ENCODE data around the gene CLASP1.
"Not testable (repeated sequence)": the region's sequence is repeated elsewhere in the genome, so short reads cannot be mapped to it uniquely, and the experiment has no call there.

CLASP1 gene

DNA sequence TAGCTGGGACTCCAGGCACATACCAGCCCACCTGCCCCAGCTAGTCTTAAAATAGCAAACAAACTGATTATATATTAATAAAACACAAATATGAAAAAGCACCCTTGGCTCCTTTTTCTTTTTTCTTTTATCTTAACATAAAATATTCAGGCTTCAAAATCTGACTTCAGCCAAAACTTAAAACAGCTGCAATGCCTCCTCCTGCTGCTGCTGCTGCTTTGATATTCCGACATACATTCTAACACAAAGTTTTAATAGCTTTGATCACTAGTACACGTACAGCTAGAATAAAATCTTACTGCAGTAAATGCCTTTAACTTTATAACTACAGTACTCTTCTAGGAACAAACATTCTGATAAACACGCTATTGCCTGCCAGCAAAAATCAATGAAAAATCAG, 190.0 kb downstream of the CLASP1 start:
- H3K4me3 ChIP-seq (ENCODE audit: low read length): no peak overlapping the region

DNA sequence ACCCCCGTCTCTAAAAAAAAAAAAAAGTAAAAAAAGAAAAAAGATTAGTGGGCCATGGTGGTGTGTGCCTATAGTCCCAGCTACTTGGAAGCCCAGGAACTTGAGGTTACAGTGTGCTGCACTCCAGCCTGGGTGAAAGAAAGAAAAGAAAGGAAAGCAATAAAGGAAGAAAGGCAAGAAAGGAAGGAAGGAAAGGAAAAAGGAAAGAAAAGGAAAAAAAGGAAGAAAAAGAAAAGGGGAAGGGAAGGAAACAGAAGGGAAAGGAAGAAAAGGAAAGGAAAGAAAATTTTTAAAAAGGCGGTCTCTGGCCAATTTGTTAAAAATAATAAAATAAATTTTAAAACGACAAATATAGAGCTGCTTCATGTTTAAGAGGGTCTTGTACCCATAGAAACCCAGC, 192.9 kb downstream of the CLASP1 start:
- no peak for DNase-seq (ENCODE audit: low read depth, low spot score)
- no peak overlapping the region for H3K4me3 ChIP-seq (ENCODE audit: low read length)

More for the DNA sequence above, 190.0 kb downstream of the CLASP1 start:
- DNase-seq (ENCODE audit: low read depth, low spot score): no peak

DNA sequence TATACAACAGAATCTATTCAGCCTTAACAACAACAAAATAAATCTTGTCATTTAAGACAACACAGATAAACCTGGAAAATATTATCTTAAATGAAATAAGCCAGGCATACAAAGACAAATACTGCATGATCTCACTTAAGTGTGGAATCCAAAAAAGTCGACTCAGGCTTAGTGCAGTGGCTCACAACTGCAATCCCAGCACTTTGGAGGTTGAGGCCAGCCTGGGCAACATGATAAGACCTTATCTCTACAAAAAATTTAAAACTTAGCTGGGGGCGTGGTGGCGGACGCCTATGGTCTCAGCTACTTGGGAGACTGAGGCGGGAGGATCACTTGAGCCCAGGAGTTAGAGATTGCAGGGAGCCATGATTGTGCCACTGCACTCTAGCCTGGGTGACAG, 193.8 kb downstream of the CLASP1 start:
- DNase-seq (ENCODE audit: low read depth, low spot score): no peak
- no peak overlapping the region for H3K4me3 ChIP-seq (ENCODE audit: low read length)

DNA sequence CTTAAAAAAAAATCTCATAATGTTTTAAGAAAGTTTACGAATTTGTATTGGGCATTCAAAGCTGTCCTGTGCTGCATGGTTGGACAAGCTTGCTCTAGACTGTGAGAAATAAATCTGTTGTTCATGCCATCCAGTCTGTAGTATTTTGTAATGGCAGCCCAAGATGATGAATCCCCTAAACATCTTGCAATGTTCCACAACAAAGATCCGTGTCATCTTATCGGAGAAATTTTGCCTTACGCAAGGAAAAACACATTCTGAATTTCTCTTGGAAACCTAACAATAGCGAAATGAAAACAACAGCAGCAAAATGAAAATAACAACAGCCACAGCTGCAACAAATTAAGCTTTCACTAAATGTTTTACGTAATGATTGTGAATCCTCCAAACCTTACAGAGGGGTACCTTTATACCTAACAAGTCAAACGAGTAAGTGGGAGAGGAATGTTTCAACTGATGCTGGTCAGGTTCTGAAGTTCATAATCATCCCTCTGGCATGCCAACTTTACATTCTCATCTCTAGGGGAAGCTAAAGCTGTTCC, 194.6 kb downstream of the CLASP1 start:
- DNase-seq (ENCODE audit: low read depth, low spot score): no peak
- H3K4me3 ChIP-seq (ENCODE audit: low read length): no peak overlapping the region

DNA sequence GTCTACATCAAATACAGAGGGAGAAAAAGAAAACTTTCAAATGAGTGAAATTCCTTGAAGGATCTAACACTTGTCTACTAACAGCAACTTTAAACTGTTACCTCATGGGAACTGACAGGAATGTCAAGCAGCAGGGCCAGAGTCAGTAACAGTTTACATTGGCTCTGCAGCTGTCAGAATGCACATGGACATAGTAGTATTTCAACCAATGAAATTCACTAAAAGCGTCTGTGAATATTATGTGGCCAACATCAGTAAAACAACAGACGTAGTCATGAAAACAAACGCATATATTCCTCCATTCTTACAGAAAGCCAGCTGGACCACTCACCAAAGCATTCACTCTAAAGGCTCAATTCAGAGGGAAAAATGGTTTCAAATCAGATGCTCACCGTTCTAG, 197.9 kb downstream of the CLASP1 start:
- no peak for DNase-seq (ENCODE audit: low read depth, low spot score)
- H3K4me3 ChIP-seq (ENCODE audit: low read length): no peak overlapping the region

DNA sequence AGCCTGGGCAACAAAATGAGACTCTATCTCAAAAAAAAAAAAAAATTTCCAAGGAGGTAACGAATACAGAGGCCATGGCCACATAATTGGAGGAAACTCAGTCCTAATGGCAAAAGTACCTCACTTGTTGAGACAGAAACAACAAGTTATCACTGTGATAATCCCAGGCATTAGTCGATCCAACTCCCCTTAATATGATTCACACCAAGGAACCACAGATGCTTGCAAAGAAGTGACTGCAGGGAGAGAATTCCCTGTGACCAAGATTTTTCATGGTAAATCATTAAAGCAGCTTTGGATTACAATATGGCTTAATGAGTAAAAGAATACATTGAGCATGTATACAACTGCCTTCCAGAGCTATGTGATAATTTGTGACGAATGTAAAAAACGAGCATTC, 199.0 kb downstream of the CLASP1 start:
- H3K4me3 ChIP-seq (ENCODE audit: low read length): no peak overlapping the region
- DNase-seq (ENCODE audit: low read depth, low spot score): no peak

DNA sequence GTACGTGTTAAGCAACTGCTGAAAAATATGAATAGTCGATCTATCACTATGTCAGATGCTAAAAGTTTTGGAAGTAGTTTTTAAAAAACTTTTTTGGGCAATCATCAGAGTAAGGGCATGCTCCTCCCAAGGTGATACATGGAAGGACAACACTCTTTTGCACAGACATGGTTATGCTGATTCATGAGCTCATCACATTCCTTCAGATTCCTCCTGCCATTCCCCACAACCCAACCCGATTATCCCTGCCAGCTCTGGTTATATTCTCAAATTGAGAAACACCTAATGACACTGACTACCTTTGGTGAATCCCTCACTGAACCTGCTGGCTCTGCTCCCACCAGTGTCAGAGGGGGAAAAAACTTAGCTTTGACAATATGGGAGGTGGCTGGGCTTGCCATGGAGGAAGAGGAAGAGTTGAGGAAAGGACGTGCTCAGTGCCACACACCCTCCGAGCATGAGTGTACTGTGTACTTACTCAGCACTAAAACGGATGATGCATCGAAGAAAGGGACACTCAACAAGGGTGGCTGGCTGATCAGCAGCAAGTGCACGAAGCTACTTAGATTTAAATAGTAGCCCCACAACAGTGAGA, 202.5 kb downstream of the CLASP1 start:
- no peak overlapping the region for H3K4me3 ChIP-seq (ENCODE audit: low read length)
- no peak for DNase-seq (ENCODE audit: low read depth, low spot score)

DNA sequence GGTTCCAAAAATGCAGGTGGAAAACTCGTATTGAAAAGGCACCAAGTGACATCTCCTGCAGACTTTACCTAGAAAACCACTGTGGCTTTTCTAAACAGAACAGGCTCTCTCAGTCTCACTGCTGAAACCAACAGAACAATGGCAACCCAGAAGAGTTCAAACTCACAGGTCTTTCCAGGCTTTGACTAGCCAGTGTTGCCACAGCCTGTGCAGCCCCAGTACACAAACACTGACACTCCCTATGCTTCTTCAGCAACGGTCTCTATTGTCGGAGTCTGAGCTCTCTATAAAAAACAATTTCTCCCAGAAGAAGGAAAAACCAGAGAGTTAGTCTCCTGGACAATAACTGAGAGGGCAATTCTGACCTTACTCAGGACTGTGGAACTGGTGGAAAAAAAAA, 206.4 kb downstream of the CLASP1 start:
- DNase-seq (ENCODE audit: low read depth, low spot score): no peak
- no peak overlapping the region for H3K4me3 ChIP-seq (ENCODE audit: low read length)

DNA sequence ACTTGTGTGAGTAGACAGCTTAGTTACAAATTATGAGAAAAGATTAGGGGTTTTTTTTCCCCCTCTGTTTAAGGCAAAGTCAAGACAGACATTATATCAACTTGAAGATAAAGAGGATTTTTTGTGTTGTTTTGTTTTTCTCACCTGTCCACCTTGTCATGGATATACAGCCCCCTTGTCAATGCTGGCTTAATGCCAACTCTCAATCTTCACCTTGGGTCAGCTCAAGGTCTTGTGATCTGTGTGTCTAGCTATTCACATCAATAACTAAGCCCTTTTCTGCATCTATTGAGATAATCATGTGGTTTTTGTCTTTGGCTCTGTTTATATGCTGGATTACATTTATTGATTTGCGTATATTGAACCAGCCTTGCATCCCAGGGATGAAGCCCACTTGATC, 211.0 kb downstream of the CLASP1 start:
- H3K4me3 ChIP-seq (ENCODE audit: low read length); DNase-seq (ENCODE audit: low read depth, low spot score): not testable (repeated sequence)

DNA sequence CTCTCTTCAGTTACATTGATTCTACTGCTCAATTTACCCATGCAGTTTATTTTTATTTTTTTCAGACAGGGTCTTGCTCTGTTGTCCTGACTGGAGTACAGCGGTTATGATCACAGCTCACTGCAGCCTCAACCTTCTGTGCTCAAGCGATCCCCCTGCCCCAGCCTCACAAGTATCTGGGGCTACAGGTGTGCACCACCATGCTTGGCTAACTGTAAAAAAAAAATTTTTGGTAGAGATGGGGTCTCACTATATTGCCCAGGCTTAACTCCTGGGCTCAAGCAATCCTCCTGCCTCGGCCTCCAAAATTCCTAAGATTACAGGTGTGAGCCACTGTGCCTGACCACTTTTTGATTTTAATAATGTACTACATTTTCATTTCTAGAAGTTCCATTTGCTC, 212.3 kb downstream of the CLASP1 start:
- no peak for DNase-seq (ENCODE audit: low read depth, low spot score)
- no peak overlapping the region for H3K4me3 ChIP-seq (ENCODE audit: low read length)

DNA sequence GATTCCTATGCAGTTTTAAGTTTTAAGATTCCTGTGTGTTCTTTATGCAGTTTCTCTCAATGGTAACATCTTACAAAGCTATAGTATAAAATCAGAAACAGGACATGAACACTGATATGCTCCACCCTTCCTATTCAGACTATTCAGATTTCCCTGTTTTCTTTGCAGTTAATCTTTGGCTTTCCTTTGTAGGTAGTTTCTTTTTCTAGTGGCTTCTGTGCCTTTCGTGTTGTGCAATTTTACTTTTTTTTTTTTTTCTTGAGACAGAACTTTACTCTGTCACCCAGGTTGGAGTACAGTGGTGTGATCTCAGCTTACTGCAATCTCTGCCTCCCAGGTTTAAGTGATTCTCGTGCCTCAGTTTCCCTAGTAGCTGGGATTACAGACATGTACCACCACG, 213.5 kb downstream of the CLASP1 start:
- DNase-seq (ENCODE audit: low read depth, low spot score): no peak
- H3K4me3 ChIP-seq (ENCODE audit: low read length): no peak overlapping the region

DNA sequence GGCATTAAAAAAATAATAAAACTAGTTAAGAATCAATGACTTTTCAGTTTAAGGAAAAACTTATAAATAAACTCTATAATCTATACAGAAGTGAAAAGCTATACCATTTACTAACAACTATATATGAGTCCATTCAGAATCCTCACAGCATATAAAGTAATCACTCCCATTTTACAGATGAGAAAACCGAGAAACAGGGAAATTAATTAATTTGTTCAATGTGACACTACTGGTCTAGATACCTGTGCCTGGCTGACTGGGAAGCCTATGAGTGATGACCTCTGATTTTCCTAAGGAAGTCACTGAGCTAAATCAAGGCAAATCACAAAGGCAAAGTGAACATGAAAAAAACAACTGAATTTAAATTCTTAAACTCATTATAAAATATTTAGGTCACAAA, 218.0 kb downstream of the CLASP1 start:
- DNase-seq (ENCODE audit: low read depth, low spot score): no peak

DNA sequence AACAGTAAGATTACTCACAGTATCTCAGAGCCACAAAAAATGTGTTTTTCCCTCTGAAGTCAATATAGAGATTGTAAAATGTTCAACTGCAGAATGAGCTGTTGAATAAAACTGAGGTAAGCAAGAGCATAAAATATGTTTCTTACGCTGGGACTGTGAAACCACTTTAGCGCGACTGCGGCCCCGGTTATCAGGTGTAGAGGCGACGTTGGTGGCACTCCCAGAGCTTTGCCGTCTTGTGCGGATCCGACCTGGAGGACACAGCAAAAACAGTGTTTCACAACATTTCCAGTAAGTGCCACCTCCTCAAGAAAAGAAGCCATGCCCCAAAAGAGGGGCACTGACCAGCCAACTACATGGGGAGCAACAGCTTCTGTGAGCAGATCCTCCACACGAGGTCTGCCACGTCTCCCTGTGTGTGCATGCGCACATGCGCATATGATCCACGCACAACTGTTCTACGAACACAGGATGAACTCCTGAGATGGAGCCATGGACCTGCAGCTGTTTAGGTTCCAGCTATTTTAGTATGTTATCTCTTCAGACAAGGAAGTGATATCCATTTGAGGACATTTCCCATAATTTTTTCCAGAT, 219.2 kb downstream of the CLASP1 start:
- H3K4me3 ChIP-seq (ENCODE audit: low read length): no peak overlapping the region
- DNase-seq (ENCODE audit: low read depth, low spot score): no peak

More for the DNA sequence above, 218.0 kb downstream of the CLASP1 start:
- H3K4me3 ChIP-seq (ENCODE audit: low read length): no peak overlapping the region

DNA sequence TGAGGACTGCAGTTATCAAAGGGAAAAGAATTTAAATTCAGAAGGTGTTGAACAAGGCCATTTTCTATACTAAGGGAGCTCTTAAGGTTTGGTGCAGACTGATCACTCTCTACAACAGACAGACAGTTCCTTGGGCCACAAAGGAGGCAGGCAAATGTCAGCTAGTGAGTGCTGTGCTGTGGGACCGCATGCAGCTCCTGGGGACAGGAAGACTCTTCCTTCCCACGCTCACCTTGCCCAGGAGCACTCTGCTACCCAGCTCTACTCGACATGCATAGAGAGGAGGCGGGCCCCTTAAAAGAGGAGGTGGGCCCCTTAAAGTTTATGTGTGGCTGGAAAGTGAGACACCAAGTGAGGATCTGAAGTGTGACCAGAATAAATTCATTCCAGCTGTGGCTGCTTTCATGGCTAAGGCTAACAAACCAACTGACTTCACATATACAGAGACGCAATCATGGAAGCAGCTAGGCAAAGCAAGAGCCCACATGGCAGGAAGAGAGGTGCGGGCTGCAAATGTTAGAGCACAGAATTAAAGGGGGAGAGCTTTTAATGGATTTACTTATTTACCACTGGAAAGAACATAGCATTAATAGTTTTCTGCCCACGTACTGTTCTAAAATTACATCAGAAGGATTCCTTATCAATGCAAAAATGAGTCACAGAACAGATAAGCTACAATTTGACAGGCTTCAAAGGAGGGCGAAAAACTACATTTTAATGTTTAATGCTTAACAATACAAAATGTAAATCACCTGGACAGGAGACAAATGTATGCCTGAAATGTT, 220.0 kb downstream of the CLASP1 start:
- H3K4me3 ChIP-seq (ENCODE audit: low read length): no peak overlapping the region
- DNase-seq (ENCODE audit: low read depth, low spot score): no peak

DNA sequence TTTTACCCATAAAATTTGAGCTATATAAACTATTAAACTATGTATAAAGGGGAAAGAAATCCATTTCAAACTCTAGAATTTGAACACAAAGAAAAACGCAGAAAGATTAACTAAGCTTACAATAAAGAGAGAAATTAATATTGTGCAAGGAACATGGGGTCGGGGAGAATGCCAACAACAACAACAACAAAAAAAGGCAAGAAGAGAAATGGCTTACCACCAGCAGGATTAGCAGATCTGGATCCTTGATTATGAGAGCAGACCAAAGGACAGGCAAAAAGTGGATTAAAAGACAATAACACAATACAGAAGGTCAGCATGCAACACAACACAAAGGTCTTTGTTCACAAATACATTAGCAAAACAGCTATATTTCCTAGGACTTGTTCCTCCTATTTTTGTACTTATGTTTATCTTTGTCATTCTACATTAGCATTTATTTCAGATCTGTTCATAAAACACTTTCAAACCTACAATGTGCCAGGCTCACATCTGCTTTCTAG, 222.0 kb downstream of the CLASP1 start:
- H3K4me3 ChIP-seq (ENCODE audit: low read length): no peak overlapping the region
- DNase-seq (ENCODE audit: low read depth, low spot score): no peak

DNA sequence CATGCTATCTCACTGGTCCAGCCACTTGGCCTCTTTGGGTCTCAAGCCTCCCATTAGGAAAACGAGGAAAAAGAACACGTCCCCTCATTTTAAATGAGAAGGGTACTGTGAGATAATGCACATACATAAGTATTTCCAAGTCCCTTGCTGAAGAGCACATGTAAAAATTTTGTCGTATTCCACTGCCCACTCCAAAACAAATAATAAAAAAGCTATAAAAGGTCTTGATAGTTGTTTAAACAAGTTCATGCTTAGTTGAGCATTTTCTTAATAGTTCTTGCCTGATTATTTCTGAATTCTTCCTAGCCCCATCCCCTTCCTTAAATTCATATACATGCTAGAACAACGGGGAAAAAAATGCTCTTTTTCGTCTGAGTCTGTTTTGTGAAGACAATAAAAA, 228.8 kb downstream of the CLASP1 start:
- DNase-seq (ENCODE audit: low read depth, low spot score): no peak
- H3K4me3 ChIP-seq (ENCODE audit: low read length): no peak overlapping the region

DNA sequence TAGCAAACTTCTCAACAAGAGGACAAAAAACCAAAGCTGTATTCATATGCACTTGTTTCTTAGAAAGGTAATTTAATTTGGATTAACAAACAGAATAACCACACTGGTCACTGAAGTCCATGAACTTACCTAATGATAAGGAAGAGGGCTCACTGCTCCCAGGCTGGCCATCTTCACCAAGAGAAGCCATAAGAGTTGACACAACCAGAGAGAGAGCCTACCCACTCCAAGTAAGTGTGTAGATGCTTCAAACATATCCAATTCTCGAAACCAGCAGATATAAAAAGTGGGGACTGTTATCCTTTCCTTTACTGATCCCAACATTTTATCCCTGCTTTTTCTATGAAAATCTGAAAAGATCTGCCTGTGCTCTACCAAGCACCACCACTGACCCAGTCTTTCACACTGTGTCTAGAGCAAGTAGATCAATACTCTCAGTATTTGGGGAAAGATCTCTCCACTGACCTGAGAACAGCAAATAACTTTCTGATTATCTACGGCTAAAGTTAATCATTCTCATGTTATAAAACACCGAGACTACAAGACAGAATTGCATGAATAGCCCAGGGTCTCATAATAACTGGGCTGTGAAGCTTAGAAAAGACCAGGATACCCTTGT, 230.1 kb downstream of the CLASP1 start:
- no peak overlapping the region for H3K4me3 ChIP-seq (ENCODE audit: low read length)
- DNase-seq (ENCODE audit: low read depth, low spot score): no peak

DNA sequence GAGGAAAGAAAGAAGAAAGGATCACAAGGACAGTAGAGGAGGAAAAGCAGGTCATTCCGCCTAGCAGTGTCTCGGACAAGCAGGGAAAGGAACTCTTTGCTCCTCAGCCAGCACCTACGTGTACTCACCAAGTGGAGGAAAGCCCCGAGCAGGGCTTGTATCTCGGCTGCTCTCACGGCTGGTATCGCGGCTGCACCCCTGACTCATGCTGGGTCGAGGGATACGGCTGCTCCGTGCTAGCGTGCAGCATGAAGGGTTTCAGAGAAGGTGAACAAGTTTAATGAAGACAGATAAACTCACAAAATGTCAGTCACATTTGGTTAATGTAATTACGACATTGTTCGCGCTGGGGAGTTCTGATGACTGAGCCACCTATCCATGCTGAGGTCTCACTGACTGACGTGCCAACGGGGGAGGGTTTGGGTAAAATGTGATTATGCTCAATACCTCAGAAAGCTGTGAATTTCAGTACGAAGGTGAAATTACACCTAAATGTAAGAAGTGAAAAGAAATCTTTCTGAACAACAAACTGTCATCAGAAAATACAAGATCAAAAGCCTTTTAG, 230.7 kb downstream of the CLASP1 start:
- DNase-seq (ENCODE audit: low read depth, low spot score): no peak
- H3K4me3 ChIP-seq (ENCODE audit: low read length): no peak overlapping the region

DNA sequence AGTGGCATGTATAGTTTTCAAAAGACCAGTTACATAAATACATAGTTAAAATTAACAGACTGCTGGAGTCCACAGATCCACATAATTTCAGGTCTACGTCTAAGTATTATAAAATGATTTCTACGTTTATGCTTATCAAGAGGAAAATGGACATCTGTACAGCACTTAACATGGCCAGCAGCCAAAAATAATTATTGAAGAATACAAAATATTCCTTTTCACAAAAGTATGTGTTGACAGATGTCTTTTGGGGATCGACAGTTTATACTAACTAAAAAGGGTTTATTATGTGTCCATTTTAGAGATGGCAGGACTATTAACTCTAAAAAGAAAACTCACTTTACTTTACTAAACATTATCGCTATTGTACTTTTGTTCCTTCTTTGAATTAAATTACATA, 231.4 kb downstream of the CLASP1 start:
- H3K4me3 ChIP-seq (ENCODE audit: low read length): no peak overlapping the region
- no peak for DNase-seq (ENCODE audit: low read depth, low spot score)
